GM19455 (cell line): ENCODE results near the gene PNPLA6.
"Not testable (repeated sequence)": the region's sequence is repeated elsewhere in the genome, so short reads cannot be mapped to it uniquely, and the experiment has no call there.

ENCODE experiments used
- ATAC-seq: cut with Tn5 transposase; IDR thresholded peaks from one replicate; pipeline ENCODE4 v1.9.1; 2021; ENCODE audit not compliant: unreplicated experiment

PNPLA6 gene

DNA sequence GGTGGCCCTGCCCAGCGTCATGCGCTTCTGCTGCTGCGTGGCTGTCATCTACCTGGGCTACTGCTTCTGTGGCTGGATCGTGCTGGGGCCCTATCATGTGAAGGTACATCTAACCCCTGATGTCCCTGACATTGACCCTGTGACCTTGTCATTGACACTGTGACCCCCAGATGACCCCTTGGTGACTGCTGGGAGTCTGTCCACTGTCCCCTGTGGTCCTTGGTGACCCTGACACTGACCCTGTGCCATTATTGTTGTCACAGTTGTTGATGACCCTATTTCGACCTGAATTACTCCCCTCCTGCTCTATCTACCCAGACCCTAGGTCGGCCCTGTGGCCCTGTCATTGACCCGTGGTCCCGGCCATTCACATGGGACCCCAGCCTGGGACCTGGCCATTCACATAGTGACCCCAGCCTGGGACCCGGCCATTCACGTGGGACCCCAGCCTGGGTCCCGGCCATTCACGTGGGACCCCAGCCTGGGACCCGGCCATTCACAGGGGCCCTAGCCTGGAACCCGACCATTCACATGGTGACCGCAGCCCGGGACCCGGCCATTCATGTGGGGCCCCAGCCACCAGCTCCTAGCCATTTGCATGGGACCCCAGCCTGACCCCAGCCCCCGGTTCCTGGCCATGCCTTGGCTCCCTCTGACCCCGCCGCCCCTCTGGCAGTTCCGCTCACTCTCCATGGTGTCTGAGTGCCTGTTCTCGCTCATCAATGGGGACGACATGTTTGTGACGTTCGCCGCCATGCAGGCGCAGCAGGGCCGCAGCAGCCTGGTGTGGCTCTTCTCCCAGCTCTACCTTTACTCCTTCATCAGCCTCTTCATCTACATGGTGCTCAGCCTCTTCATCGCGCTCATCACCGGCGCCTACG is 5.7 kb upstream of the PNPLA6 start:
- no peak for ATAC-seq

DNA sequence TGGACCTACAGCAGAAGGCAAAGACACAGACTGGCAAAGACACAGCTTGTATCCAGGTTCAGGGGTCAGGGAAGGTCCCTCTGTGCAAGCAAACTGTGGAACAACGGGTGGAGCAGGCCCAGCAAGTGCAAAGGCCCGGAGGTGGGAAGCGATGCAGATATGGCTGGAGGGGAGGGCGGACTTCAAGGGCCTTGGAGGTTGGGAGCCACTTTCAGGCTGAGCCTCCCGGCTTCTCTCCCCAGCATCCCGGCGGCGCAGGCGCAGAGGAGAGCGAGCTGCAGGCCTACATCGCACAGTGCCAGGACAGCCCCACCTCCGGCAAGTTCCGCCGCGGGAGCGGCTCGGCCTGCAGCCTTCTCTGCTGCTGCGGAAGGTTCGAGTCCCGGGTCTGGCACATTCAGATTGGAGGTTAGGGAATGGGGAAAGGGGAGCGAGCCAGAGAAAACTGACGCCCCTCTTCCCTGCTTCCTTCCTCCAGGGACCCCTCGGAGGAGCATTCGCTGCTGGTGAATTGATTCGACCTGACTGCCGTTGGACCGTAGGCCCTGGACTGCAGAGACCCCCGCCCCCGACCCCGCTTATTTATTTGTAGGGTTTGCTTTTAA is 2.1 kb upstream of the PNPLA6 start:
- ATAC-seq = no peak

DNA sequence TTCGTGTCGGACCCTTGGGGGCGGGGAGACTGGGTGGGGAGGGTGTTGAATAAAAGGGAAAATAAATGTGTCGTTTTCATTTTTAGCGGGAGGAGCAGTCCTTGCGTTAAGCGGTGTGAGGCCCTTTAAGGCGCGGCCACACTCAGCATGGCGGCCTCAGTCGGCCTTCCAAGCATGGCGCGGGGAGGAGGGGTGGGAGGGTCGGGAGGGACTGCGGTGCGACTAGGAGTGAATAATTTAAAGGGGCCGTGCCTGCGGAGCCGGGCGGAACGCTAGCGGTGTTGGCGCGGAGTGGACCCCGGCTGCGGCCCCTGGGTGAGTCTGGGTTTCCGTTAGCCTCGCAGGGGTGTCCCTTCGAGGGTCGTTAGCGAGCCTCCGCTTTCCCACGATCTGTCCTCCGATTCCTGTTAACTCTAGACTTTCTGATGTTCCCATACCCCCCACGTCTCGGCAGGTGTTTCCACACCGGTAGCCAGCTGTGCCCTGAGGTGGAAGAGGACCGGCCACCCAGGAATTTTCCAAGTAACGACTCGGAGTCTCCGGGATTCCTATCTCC is 1.5 kb upstream of the PNPLA6 start:
- ATAC-seq = no peak

DNA sequence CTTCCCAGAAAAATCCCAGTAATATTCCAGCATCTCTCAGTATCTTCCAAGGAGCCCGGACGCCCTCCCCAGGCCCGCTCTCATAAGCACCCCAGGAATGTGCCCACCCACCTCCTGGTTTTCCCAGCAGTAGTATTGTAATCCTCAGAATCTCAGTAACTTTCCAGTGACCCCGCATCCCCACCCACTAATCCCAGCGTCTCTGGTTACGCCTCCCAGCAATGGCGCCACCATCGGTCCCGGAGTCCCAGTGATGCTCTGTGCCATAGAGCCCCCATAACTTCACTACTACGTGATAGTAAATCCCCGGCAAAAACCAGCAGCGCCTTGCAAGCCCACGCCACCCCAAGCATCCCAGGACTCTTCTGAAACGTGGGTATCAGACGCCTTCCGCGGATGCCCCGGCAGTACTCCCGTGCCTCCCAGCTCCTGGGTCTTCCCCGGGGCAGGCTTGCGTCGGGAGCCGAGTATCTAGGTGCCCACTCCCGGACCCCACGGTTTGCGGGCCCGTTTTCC is 928 bp upstream of the PNPLA6 start:
- no peak for ATAC-seq

DNA sequence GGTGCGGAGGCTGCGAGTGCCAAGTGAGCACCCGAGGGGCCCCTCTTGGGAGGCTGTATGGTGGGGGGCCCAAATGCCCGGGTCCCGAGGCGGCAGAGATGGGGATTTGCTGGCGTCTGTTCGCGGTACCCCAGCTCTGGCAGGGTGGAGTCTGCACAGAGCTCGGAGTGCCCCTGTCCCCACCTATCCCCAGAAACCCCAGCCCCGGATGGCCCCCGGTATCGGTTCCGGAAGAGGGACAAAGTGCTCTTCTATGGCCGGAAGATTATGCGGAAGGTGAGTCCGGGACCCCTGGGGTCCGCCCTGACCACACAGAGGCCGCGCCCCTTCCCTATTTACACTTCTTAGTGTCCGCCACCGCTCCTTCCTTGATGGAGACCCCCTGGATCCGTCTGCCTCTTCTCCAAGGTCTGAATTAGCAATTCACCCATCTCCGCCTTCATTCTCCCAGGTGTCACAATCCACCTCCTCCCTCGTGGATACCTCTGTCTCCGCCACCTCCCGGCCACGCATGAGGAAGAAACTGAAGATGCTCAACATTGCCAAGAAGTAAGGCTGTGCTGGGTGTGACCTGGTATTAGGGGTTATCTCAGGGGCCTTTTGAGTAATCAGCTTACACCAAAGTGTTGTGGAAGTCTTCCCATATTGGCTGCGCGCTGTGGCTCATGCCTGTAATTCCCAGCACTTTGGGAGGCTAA is 630 bp downstream of the PNPLA6 start:
- ATAC-seq = no peak

DNA sequence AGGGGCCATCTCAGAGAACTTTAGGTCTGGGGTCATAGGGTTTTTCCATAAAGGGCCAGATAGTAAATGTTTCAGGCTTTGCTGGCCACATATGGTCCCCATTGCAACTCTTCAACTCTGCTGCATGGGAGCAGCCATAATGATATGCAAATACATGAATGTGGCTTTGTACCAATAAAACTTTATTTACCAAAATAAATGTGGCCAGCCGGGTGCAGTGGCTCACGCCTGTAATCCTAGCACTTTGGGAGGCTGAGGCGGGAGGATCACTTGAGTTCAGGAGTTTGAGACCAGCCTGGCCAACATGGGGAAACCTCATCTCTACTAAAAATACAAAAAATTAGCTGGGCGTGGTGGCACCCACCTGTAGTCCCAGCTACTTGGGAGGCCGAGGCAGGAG is 3.5 kb downstream of the PNPLA6 start:
- not testable (repeated sequence) for ATAC-seq

DNA sequence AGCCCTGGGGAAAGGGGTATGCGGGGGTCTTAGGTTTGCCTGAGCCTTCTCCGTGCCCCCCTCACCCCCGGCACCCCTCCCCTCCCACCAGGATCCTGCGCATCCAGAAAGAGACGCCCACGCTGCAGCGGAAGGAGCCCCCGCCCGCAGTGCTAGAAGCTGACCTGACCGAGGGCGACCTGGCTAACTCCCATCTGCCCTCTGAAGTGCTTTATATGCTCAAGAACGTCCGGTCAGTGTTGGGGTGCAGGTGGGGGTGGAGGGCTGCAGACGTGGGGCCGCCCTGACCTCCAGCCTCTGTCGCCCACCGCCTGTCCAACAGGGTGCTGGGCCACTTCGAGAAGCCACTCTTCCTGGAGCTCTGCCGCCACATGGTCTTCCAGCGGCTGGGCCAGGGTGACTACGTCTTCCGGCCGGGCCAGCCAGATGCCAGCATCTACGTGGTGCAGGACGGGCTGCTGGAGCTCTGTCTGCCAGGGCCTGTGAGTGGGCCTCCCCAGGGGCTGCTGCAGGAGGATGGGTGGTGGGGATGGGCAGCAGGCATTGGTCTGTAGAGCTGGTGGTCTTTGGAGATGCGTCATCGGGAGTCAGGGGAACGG is 4.4 kb downstream of the PNPLA6 start:
- ATAC-seq = no peak

DNA sequence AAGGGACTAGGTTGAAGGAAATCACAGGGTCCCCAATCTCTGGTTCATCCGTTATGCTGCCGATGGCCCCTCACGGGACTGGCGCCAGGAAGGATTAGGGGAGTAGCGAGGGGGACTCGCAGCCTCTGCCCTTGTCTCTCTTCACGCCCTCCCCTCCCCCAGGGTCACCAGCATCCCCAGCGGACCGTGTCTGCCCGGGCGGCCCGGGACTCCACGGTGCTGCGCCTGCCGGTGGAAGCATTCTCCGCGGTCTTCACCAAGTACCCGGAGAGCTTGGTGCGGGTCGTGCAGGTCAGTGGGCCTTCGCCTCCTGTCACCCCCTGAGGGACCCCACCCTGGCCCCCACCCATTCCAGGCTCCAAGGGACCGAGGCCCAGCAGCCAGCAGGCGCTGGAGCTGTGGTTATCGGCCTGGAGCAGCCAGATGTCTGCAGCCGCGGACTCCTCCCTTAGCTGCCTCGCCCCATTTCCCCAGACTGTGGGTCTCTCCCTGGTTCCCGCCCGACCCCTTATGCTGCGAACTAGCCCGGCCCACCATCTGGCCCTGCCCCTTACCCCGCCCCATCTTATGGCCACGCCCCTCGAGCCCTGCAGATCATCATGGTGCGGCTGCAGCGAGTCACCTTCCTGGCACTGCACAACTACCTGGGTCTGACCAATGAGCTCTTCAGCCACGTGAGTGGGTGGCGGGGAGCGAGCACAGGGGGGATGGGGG is 5.4 kb downstream of the PNPLA6 start:
- ATAC-seq = no peak

DNA sequence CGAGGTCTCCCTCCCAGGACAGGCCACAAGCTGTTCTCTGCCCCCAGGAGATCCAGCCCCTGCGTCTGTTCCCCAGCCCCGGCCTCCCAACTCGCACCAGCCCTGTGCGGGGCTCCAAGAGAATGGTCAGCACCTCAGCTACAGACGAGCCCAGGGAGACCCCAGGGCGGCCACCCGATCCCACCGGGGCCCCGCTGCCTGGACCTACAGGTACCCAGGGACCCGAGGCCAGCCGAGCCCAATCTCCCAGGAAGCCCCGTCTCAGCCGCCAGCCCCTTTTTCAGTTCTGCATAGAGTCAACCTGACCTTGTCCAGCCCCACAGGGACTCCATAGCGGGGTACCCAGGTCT is 5.9 kb downstream of the PNPLA6 start:
- no peak for ATAC-seq

DNA sequence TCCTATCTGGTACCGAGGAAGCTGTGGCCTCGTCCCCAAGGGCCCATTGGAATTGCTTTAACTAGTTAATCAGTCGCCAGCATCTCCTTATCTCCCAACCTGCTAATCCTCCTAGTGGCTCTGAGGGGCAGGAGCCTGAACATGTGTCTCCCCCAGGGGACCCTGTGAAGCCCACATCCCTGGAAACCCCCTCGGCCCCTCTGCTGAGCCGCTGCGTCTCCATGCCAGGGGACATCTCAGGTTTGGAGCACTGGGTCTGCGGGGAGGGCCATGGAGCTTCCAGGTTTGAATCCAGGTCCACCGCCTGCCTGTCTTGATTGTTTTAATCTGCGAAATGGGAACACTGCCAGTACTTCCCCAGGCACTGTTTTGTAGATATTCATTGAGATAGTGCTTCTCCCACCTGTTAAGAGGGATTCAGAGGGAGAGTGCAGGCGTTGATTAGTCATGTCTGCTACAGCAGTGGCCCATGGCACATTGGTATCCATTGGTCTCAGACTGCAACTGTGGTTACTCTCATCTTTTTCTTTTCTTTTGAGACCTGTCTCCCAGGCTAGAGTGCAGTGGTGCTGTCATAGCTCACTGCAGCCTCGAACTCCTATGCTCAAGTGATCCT is 6.4 kb downstream of the PNPLA6 start:
- ATAC-seq = no peak

DNA sequence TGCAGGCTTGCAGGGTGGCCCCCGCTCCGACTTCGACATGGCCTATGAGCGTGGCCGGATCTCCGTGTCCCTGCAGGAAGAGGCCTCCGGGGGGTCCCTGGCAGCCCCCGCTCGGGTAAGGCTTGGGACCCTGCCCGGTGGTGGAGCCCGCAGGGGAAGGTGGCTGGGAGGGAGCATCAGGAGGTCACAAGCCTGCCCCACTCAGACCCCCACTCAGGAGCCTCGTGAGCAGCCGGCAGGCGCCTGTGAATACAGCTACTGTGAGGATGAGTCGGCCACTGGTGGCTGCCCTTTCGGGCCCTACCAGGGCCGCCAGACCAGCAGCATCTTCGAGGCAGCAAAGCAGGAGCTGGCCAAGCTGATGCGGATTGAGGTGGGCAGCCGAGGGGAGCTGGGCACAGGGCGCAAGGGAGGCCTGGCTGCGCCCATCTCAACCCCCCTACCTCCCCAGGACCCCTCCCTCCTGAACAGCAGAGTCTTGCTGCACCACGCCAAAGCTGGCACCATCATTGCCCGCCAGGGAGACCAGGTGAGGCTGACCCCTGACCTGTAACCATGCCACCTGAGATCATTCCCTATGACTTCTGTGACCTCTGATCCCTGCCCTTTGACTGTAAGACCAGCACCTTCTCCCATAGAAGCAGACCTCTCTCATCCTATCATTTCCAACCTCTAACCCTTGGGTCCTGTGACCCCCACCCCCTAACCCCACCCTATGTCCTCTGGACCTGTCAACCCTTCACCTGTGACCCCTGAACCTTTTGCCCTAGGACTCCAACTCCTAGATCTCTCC is 7.2 kb downstream of the PNPLA6 start:
- ATAC-seq = no peak

DNA sequence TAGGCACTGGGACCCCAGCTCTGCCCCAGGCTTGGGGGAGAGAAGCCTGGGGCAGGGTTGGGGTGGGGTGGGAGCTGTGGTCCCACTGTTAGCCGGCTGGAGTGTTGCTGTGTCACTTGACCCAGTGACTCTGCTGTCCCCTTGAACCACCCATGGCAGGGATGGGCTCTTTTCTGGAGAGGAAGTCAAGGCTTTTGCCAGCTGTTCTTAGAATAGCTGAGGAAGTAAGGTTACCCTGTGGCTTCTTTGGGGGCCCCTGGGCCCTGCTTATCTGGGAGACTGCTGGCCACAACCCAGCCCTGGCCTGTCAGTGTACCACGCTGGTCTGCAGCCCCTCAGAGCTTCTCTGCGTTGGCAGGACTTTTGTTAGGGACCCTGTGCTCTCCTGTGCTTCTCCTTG is 9.1 kb downstream of the PNPLA6 start:
- no peak for ATAC-seq

DNA sequence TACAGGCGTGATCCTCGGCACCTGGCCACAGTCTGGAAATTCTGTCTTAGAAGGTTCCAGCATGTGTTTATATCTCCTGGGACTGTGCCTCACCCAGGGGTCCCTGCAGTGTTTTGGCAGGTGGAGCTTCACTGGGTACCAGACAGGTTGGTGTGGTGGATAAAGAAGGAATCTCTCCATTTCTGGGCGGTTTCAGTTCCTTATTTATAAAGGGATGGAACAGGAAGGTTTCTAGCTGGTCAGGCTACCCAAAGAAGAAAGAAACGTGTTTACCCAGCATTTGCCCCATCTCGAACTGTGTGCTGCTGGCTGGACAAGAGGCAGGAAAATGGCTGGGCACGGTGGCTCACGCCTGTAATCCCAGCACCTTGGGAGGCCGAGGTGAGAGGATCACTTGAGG is 9.8 kb downstream of the PNPLA6 start:
- no peak for ATAC-seq

DNA sequence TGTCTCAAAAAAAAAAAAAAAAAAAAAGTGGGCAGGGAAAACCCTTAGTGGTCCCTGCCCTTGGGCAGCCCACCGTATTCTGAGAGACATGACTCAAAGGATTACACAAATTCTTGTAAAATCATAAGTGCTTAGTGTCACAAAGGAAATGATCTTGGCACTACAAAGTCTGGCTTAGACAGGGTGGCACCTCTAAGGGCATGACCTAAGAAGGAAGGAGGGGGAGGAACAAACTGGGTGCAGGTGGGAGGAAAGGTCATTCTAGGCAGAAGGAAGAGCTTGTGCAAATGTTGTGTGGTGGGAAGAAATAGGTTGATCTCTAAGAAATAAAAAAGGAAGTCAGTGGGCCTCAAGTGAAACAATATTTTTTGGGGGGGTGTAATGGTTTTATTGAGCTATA is 10.4 kb downstream of the PNPLA6 start:
- ATAC-seq = no peak

DNA sequence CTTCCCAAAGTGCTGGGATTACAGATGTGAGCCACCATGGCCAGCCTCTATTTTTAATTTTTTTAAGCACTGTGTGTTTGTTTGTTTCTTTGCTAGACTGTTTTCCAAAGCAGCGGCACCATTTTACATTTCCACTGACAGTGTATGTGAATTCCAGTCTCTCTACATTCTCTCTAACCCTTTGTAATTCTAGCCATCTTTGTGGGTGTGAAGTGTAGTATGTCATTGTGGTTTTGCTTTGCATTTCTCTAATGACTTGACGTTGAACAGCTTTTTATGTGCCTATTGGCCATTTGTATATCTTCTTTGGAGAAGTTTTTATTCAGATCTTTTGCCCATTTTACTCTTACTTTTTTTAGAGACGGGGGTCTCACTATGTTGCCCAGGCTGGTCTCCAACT is 11.6 kb downstream of the PNPLA6 start:
- ATAC-seq = no peak

DNA sequence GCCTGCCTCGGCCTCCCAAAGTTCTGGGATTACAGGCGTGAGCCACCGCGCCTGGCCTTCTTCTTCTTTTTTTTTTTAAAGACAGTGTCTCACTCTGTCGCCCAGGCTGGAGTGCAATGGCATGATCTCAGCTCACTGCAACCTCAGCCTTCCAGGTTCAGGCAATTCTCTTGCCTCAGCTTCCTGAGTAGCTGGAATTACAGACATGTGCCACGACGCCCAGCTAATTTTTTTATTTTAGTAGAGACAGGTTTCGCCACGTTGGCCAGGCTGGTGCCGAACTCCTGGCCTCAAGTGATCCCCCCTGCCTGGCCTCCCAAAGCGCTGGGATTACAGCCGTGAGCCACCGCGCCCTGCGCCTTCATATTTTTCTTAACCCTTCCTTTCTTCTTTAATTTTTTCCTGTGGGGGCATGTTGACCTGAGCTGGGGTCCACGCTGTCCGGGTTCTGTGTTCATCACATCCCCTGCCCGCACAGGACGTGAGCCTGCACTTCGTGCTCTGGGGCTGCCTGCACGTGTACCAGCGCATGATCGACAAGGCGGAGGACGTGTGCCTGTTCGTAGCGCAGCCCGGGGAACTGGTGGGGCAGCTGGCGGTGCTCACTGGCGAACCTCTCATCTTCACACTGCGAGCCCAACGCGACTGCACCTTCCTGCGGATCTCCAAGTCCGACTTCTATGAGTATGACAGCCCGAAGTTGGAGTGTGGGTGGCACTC is 14.1 kb downstream of the PNPLA6 start:
- ATAC-seq = no peak

DNA sequence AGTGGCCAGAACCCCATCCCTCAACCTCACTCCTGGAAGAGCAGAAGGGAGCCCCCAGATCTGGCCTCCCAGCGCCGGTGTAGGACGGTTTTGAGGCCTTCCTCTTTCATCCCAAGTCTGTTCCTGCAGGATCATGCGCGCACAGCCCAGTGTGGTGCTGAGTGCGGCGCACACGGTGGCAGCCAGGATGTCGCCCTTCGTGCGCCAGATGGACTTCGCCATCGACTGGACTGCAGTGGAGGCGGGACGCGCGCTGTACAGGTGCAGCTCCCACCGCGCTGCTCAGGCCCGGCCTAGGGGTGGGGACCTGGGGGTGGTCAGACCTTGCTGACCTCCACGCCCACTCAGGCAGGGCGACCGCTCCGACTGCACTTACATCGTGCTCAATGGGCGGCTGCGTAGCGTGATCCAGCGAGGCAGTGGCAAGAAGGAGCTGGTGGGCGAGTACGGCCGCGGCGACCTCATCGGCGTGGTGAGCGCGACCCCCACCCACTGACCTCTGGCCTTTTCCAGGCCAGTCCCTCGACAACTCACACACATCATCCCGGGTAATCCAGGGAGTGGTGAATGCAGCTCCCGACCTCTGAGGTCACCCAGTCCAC is 14.8 kb downstream of the PNPLA6 start:
- no peak for ATAC-seq

DNA sequence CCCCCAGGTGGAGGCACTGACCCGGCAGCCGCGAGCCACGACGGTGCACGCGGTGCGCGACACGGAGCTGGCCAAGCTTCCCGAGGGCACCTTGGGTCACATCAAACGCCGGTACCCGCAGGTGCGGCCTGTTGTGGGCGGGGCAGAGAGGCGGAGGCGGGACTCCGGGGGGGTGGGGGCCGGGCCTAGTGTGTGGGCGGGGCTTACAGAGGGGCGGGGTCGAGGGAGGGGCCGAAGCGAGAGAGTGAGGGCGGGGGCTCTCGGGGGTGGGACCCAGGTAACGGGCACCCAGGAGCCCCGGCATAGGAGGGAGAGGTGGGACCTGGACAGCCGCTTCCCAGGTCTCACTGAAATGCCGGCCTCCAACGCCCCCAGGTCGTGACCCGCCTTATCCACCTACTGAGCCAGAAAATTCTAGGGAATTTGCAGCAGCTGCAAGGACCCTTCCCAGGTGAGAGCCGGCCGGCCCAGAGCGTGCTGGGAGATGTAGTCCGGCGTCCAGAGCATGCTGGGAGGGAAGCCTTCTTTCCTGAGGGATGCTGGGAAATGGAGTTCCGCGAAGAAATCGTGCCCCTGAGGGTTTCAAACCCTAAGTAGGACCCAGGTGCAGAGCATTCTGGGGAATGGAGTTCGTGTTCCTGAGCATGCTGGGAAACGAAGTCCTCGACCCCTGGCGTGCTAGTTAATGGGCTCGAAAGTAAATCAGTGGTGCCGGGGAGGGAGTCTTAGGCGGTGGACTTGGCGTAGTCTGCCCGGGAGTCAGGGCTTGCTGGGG is 15.7 kb downstream of the PNPLA6 start:
- no peak for ATAC-seq
